KOPT-K1 (cell line): ENCODE results near the gene IL15RA.
"Not testable (repeated sequence)": the region's sequence is repeated elsewhere in the genome, so short reads cannot be mapped to it uniquely, and the experiment has no call there.

Source experiments
- H3K27ac ChIP-seq: fragments of 200-600 bp; sonication (generic); 2 replicates; pipeline ENCODE4 v1.5.1; 2016; ENCODE audit warnings: antibody characterized with exemption, mild to moderate bottlenecking, low read depth, low read length; ENCODE audit not compliant: poor library complexity, severe bottlenecking
- H3K36me3 ChIP-seq: fragments of 200-600 bp; sonication (generic); 2 replicates; pipeline ENCODE4 v1.5.1; 2017; ENCODE audit warnings: antibody characterized with exemption, mild to moderate bottlenecking, low read length, moderate library complexity; ENCODE audit not compliant: insufficient read depth
- H3K9me3 ChIP-seq: fragments of 200-600 bp; sonication (generic); 2 replicates; pipeline ENCODE4 v1.5.1; 2017; ENCODE audit warnings: antibody characterized with exemption, low read length, mild to moderate bottlenecking; ENCODE audit not compliant: insufficient read depth, poor library complexity, severe bottlenecking

IL15RA gene

GRCh38 chr10:5917305-5917704 lies 60.0 kb downstream of the IL15RA start:
- Histone ChIP-seq H3K36me3 (peaks cover 97% of the 10 kb centered on the region), H3K27ac (no peak overlapping the region), H3K9me3 (no peaks in the 10 kb centered on the region)

DNA sequence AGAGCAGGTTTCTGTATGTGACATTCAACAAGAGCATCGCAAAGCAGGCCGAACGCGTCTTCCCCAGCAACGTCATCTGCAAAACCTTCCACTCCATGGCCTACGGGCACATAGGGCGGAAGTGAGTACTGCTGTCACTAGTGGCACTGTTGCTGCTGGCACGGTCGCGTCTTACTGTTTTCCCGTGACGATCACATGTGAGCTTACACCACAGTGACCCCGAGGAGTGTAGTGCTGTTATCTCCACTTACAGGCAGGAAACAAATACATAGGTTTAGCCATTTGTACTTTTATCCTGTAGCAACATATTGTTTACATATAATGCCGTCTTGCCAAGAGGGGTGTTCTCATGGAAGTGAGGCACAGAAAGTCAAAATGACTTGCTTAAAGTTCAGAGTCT lies 61.9 kb downstream of the IL15RA start:
- Histone ChIP-seq H3K27ac (no peak overlapping the region), H3K9me3 (no peaks in the 10 kb centered on the region), H3K36me3 (peaks cover 95% of the 10 kb centered on the region)

DNA sequence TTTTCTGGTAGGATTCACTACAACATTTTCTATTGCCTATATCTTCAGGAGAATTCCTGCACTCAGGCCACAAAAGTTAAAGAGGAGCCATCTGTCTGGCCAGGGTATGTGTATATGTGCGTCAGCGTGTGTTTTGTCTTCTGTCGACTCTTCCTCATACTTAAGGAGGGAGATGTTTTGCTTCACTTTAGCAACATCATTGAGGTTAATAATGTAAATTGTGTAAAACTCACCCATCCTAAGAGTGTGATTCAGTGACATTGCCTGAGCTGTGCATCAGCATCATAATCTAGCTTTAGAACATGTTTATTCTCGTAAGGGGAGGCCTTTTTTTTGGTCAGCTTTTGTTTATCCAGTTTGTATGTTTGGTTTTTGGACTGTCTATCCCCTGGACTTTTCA lies 63.6 kb downstream of the IL15RA start:
- H3K27ac ChIP-seq, result no peak overlapping the region
- H3K9me3 ChIP-seq, result no peaks in the 10 kb centered on the region
- H3K36me3 ChIP-seq, result peaks cover 97% of the 10 kb centered on the region

DNA sequence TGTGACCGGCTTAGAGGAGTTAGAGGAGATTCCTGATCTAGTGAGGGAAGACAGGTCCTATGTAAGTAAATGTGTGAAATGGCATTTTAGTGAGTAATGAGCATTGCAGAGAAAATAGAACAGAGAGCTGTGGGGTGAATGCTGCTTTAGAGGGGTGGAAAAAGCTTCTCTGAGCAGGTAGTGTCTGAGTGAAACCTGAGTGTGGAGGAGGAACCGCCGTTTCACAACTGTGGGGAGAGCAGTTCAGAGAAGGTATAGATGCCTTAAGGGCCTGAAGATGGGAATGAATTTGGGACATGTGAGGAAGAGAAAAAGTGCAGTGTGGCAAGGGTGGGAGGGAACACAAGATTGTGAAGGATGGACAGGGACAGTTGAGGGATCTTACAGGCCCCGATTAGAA lies 65.7 kb downstream of the IL15RA start:
- peaks cover 87% of the 10 kb centered on the region for H3K36me3 ChIP-seq
- no peaks in the 10 kb centered on the region for H3K9me3 ChIP-seq
- H3K27ac ChIP-seq, result no peak overlapping the region

DNA sequence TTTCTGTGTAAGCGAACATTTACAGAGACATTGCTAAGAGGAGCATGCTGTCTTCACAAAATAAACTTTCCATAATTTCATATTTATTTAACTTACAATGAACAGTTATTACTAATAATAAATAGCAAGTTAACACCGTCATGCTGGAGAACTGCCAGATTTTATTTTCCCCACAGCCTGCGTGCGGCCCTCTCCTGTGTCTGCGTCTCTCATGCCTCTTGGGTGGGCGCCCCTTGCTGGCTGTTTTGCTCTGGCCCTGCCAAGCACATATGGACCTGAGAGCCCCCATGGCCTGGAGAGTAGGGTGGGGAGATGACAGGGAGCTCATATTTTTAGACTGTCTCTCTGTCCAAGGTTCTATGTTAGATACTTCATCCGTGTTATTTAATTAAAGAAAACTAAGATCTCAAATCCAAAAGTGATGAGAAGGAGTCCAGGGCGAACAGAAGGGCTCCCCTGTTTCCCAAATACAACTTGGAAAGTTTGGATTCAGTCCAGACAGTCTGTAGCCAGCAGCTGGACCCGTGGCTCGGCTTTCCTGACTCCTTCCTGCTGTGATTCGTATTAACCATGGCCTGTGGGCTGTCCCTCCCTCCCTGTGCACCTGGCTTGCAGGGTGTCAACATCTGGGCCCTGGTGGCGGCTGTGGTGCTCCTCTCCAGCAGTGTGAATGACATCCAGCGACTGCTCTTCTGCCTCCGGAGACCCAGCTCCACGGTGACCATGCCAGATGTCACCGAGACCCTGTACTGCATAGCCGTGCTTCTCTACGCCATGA lies 66.8 kb downstream of the IL15RA start:
- Histone ChIP-seq H3K27ac (no peak overlapping the region), H3K36me3 (peaks cover 87% of the 10 kb centered on the region)

DNA sequence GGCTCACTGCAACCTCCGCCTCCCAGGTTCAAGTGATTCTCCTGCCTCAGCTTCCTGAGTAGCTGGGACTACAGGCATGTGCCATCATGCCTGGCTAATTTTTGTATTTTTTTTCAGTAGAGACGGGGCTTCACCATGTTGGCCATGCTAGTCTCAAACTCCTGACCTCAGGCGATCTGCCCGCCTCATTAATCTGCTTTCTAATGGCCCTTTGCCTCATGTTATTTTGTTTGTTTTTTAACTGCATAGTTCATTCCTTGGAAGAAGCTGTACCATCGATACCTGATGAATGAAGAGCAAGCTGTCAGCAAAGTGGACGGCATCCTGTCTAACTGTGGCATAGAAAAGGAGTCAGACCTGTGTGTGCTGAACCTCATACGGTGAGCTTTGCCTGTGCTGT lies 68.7 kb downstream of the IL15RA start:
- peaks cover 76% of the 10 kb centered on the region for H3K36me3 ChIP-seq
- not testable (repeated sequence) for H3K27ac ChIP-seq, H3K9me3 ChIP-seq

More for the DNA sequence above, 66.8 kb downstream of the IL15RA start:
- H3K9me3 ChIP-seq, result no peaks in the 10 kb centered on the region

GRCh38 chr10:5906651-5907050 lies 70.7 kb downstream of the IL15RA start:
- H3K27ac ChIP-seq, result no peak overlapping the region
- H3K9me3 ChIP-seq, result no peaks in the 10 kb centered on the region
- peaks cover 64% of the 10 kb centered on the region for H3K36me3 ChIP-seq

DNA sequence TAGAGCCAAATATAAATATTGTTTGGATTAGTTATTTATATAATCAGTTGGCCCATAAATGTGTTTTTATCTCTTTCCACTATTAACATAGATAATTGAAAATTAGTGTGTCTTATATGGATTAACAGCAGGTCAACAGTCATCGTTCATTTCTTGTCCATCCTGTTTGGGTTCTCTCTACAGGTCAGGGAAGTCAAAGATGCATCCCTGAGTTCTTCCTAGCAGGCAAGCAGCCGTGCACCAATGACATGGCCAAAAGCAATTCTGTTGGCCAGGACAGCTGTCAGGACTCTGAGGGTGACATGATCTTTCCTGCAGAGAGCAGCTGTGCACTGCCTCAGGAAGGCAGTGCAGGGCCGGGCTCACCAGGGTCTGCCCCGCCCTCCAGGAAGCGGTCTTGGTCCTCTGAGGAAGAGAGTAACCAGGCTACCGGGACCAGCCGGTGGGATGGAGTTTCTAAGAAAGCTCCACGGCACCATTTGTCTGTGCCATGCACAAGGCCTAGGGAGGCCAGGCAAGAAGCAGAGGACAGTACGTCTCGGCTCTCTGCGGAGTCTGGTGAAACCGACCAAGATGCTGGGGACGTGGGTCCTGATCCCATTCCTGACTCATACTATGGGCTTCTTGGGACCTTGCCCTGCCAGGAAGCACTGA lies 71.4 kb downstream of the IL15RA start:
- no peaks in the 10 kb centered on the region for H3K9me3 ChIP-seq
- H3K36me3 ChIP-seq, result peaks cover 57% of the 10 kb centered on the region
- no peak overlapping the region for H3K27ac ChIP-seq

DNA sequence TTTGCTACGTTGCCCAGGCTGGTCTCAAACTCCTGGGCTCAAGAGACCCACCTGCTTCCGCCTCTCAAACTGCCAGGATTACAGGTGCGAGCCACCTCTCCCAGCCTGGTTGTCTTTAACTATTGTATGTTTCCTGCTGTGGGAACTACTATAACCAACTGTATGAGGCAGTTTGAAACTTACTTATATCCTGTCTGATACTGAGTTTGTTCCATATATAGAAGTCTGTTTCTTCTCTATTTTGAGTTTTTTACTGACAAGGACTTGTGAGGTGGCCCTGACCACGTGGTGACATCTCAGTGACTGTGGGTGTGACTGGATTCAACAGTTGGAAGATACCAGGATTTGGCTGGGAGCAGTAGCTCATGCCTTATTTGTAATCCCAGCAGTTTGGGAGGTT lies 73.1 kb downstream of the IL15RA start:
- Histone ChIP-seq H3K36me3 (peaks cover 40% of the 10 kb centered on the region), H3K27ac (no peak overlapping the region), H3K9me3 (no peaks in the 10 kb centered on the region)

- Histone ChIP-seq H3K9me3 (no peaks in the 10 kb centered on the region), H3K27ac (no peak overlapping the region), H3K36me3 (peaks cover 33% of the 10 kb centered on the region)
Observed at GRCh38 chr10:5903563-5903962, 73.8 kb downstream of the IL15RA start.

DNA sequence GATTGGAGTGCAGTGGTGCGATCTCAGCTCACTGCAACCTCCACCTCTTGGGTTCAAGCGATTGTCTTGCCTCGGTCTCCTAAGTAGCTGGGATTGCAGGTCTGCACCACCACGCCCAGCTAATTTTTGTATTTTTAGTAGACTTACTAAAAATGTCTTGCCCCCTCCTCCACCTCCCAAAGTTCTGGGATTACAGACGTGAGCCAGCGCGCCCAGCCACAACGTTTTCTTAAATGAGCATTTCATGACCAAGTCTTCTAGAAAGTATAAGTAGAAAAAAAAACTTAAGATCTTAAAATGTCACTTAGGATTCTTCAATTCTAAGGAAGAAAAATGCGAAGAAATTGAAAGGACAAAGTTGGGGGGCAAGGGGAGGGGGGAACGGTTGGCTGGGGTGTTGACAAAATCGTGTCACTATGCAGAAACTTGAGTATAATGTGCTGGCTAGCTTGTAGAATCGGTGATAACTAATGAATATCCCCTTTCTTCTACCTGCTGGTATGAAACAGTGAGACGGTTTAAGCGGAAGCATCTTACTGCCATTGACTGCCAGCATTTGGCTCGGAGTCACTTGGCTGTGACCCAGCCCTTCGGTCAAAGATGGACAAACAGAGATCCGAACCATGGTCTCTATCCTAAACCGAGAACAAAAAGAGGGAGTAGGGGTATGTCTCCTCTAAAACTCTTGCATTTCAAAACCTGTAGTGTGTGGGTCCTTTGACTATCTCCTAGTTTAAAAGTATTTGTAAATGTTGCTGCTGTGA lies 74.7 kb downstream of the IL15RA start:
- H3K36me3 ChIP-seq, result peaks cover 32% of the 10 kb centered on the region

More for the DNA sequence above, 74.7 kb downstream of the IL15RA start:
- Histone ChIP-seq H3K9me3 (peaks cover 6% of the 10 kb centered on the region), H3K27ac (no peak overlapping the region)
